ENCODE results near the gene PRKAR1A.
"Not testable (repeated sequence)": the region's sequence is repeated elsewhere in the genome, so short reads cannot be mapped to it uniquely, and the experiment has no call there.

PRKAR1A gene

DNA sequence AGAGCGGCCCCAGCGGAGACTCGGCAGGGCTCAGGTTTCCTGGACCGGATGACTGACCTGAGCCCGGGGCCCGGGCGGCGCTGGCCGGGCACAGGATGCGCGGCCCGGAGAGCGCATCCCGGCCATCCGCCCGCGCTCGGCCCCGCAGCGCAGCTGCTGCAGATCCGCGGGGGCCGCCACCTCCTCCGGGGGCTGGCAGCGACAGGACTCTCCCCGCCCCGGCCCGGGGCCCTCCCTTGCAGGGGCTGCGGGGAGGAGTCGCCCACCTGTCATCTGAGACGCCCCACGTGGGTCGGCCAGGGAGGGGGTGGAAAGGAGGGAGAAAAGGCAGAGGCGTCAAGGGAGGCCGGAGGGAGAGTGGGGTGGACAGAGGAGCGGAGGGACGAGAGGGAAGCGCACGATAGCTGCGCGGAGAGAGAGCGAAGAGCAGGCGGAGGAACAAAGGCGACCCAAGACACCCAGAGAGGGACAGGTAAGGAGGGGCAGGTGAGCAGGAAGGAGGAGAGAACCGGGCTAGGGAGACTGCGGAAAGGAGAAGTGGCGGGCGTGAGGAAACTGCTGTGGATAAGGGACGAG is 471 bp upstream of the PRKAR1A start:
- peak; percentile 76 for DNase-seq

DNA sequence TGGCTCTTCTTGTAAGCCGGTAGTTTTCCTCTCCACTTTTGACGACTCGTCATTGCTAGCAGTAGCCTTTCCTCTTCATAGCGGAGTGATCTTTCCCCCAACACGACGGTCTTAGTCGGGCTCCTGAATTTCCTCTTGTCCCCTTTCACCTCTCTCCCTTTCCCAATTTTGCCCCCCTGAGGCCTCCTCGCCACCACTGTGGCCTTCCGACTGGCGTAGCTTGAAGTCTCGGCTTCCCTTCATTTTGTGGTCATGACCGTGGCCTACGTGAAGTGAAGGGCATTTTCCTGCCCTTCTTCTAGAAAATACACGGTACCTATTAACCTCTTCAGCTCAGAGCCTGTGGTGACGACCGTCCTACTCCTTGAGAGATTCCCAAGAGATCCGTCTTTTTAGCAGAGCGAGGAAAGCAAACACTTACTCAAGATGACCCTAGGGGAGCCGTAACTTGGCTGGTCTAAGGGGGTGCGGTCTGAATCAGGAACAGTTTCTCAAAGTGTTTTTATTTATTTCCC is 787 bp downstream of the PRKAR1A start:
- peak; percentile 32 for DNase-seq

DNA sequence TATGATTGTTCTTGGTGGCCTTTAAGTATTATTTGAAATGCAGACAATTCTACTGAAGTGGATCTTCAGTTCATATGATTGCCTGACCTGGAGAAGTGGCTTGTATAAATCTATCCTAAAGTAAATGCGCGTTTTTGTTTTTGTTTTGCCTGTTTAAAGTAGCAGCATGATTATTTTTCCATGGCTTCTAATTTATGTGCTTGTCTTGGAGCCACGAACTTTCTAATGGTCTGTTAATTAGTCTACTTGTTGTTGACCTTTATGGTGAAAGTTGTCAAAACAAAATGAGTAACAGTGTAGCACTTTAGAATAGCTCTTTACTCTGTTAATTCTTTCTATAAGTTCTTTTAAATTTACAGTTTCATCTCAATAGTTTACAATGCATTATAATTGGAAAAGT is 1.7 kb downstream of the PRKAR1A start:
- DNase-seq, result no peak

GRCh38 chr17:68514831-68515635 is 2.8 kb downstream of the PRKAR1A start:
- DNase-seq, result peak; percentile 68

- DNase-seq, result no peak
Measured at GRCh38 chr17:68516732-68517131, 4.5 kb downstream of the PRKAR1A start.

- not testable (repeated sequence) for DNase-seq
Measured at GRCh38 chr17:68517605-68518004, 5.4 kb downstream of the PRKAR1A start.

- DNase-seq, result no peak
Measured at GRCh38 chr17:68518063-68518815, 6.0 kb downstream of the PRKAR1A start.

DNA sequence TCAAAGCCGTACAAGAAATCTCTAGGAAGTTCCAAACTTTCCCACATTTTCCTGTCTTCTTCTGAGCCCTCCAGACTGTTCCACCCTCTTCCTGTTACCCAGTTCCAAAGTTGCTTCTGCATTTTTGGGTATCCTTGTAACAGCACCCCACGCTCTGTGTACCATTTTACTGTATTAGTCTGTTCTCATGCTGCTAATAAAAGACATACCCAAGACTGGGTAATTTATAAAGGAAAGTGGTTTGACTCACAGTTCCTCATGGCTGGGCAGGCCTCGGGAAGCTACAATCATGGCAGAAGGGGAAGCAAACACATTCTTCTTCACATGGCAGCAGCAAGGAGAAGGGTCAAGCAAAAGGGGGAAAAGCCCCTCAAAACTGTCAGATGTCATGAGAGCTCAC is 6.8 kb downstream of the PRKAR1A start:
- DNase-seq, result not testable (repeated sequence)

DNA sequence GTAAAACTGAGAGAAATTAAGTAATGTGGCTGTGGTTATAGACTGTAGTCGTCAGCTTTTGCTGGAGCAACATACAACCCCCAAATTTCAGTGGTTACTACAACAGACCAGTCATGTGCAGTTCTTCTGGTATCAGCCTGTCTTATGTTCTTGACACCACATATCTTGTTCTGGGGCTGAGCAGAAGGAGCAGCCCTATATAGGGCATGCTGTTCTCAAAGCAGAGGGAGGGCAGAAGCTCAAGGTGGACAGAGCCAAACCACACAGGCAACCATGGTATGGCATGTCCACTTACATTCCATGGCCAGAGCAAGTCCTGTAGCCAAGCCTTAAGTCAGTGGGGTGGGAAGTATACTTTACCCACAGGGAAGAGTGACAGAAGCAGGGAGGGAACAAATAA is 7.7 kb downstream of the PRKAR1A start:
- no peak for DNase-seq

- DNase-seq, result no peak
Measured at GRCh38 chr17:68522266-68522665, 10.0 kb downstream of the PRKAR1A start.

DNA sequence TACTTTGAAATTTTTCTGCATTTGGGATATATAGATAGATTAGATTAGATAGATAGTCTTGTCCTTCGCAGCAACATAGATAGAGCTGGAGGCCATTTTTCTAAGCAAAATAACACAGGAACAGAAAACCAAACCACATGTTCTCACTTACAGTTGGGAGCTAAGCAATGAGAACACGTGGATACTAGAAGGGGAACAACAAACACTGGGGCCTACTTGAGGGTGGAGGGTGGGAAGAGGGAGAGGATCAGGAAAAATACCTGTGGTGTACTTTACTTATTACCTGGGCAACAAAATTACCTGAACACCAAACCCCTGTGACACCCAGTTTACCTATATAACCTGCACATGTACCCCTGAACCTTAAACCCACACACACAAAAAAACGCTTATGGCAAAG is 14.3 kb downstream of the PRKAR1A start:
- no peak for DNase-seq

GRCh38 chr17:68527314-68527713 is 15.1 kb downstream of the PRKAR1A start:
- DNase-seq, result no peak

GRCh38 chr17:68531252-68531651 is 19.0 kb downstream of the PRKAR1A start:
- no peak for DNase-seq

- DNase-seq, result no peak
Measured at GRCh38 chr17:68532826-68533225, 20.6 kb downstream of the PRKAR1A start.

- peak; percentile 45 for DNase-seq
Measured at GRCh38 chr17:68533887-68534694, 21.9 kb downstream of the PRKAR1A start.

- no peak for DNase-seq
Measured at GRCh38 chr17:68534695-68535088, 22.5 kb downstream of the PRKAR1A start.

DNA sequence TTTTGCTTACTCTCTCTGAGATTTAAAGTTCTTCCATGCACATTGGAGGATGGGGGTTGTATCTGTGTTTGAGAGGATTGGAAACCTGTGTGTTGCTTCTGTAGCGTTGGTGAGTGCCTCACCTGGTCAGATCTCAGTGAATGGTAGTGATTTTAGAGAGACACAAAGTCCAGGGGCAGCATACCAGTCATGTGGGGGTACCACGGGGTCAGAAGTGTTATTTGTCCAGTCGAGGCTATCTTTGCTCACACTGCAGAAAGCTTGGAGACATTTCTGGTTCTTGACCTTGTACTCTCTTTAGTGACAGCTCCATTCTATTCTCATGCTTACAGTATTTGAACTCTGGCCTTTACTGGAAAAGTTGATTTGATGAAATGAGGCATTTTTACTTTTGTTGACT is 23.7 kb downstream of the PRKAR1A start:
- no peak for DNase-seq

DNA sequence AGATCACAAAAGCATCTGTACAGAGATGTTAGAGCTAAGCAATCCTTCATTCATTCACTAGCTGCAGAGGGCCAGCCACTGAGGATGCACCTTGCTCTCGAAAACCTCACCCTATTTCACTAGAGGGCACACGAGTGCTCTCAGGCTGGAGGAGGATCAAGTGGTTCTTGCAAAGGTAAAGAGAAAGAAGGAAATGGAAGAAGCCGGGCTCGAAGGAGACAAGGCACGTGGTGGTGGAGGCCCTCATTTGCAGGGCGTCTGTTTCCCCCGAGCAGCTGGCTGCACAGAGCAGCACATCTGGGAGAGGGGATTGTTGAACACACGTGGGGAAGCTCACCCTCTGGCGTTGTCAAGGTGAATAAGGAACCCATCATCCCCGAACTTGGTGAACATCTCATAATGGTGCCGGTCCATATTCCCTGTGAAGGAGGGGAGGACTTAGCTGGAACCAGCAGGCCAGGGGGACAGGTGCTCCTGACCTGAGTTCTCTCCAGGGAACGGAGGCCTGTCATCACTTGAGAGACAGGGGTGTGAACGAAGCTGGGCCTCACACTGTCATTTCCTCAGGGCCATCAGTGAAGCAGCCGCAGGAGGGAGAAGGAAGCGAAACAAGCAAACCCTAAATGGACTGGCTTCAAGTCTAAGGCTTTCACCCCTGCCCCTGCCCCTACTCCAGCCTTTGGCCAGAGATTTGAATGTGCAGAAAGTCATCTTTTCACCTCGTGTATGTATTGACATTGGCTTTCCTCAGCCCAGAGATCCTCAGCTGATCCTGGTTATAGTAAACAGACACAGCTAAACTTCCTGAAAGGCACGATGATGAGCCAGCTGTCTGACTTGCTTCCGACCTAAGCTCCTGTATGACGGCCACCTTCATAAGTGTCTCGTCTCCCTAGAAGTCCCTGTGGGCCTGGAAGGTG is 27.6 kb downstream of the PRKAR1A start:
- DNase-seq, result peak; percentile 19

DNA sequence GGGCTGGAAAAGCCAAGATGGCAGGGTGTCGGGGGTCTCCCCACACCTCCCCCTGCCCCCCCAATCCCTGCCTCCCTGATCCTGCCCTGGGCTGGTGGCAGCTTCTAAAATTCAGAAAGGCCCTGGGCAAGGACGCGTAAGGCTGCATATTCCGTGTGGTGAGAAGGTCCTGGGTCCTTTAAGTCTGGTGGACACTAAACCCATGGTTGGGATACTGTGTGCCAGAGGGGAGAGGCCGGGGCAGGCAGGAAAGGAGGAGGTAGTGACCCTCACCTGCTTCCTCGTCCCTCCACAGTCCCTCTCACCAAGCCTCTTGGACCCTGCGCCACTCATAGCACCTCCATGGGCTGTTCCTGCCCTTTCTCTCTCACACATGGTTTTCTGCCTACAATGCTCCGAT is 28.8 kb downstream of the PRKAR1A start:
- no peak for DNase-seq

DNA sequence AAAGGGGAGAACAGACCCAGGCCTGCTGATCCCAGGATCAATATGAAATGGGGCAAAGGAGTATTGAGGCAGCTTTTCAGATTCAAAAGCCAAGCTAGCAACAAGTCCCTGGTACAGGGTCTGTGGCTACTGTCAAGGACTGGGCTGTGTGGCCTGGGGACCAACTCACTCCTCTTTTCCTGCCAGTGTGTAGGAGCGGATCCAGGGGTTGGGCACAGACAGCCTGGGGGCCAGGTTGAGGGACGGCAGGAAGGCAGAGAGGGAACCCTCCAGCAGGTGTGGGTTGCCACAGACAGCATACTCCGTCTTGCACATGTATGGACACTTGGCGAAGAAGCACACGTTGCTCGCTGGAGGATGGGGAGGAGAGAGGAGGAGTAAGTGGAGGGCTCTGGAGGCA is 29.6 kb downstream of the PRKAR1A start:
- DNase-seq, result no peak

DNA sequence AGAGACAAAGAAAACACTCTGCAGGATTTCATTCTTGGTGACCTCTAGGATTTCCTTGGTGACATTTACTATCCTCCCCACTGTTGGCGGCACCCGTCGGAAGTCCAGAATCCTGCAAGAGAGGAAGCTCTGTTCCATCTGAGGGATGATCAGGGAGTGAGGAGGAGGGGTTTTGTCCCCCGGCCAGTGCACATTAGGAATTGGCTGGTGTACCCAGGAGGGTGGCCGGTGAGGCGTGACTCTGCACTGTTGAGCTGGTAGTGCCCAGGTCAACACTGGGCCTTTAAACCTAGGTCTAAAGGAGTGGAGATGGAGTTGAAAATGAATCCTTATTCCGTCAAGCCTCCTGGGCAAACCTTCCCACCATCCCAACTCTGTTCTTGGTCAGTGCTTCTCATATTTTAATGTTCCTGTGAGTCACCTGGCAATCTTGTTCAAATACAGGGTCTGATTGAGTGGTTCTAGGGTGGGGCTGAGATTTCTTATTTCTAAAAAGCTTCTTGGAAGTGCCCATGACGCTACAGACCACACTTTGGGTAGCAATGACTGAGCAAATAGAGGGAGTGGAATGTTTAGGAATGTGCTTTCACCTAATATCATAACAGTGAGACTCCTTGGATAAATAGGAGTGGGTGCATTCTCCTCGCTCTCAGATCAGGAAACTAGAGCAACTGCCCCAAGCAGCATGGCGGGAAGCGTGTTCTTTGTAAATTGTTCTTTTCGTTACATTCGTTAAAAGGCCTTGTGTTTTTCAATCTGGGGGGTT is 30.7 kb downstream of the PRKAR1A start:
- no peak for DNase-seq
